ENCODE measurements around the gene CORO2B.

CORO2B gene

GRCh38 chr15:68698708-68699107 lies 119.9 kb downstream of the CORO2B start:
- no peak overlapping the region for H3K27ac ChIP-seq (ENCODE audit: insufficient read depth in 1 of 2, low read depth in 1 of 2, low read length in 2 of 2, poor library complexity in 1 of 2, severe bottlenecking in 2 of 2)
- no peaks in the 10 kb centered on the region for H3K36me3 ChIP-seq (ENCODE audit: control insufficient read depth in 4 of 4, insufficient read depth in 4 of 4, low read length in 3 of 4)
- no peak overlapping the region for H3K4me3 ChIP-seq (ENCODE audit: control insufficient read depth in 1 of 7, extremely low read depth in 1 of 7, insufficient read depth in 4 of 7, low read depth in 2 of 7, low read length in 6 of 7)
- DNase-seq: no peak
- no peaks in the 10 kb centered on the region for H3K9me3 ChIP-seq (ENCODE audit: control extremely low read depth in 1 of 5, control insufficient read depth in 4 of 5, insufficient read depth in 2 of 5, low read depth in 1 of 5, low read length in 4 of 5)
- peaks cover 0 to 14% (median 7%) of the 10 kb centered on the region in 4 experiments for H3K4me1 ChIP-seq (ENCODE audit: control extremely low read depth in 1 of 4, control insufficient read depth in 4 of 4, insufficient read depth in 4 of 4, low read length in 3 of 4)
- CTCF ChIA-PET: no interaction called here
- POLR2A ChIA-PET: no interaction called here
- H3K27me3 ChIP-seq (replicated peaks in 2 of 5; ENCODE audit: control insufficient read depth in 4 of 5, insufficient read depth in 5 of 5, low read length in 4 of 5): no peaks in the 10 kb centered on the region
- 60% methylated on average over 1 of the region's 5 CpGs for WGBS (ENCODE audit: insufficient coverage)

GRCh38 chr15:68699124-68699880 lies 120.5 kb downstream of the CORO2B start:
- H3K36me3 ChIP-seq (ENCODE audit: control insufficient read depth in 4 of 4, insufficient read depth in 4 of 4, low read length in 3 of 4): no peaks in the 10 kb centered on the region
- ChIA-PET POLR2A (no interaction called here), CTCF (interaction anchor here (2.0 kb wide), 1 partner anchor 25 kb away, joined by 9 read pairs; no protein-coding TSS in a partner anchor)
- H3K4me3 ChIP-seq (ENCODE audit: control insufficient read depth in 1 of 7, extremely low read depth in 1 of 7, insufficient read depth in 4 of 7, low read depth in 2 of 7, low read length in 6 of 7): no peak overlapping the region
- no peaks in the 10 kb centered on the region for H3K9me3 ChIP-seq (ENCODE audit: control extremely low read depth in 1 of 5, control insufficient read depth in 4 of 5, insufficient read depth in 2 of 5, low read depth in 1 of 5, low read length in 4 of 5)
- WGBS (ENCODE audit: insufficient coverage): 95% methylated on average over 12 of the region's 12 CpGs
- H3K4me1 ChIP-seq (ENCODE audit: control extremely low read depth in 1 of 4, control insufficient read depth in 4 of 4, insufficient read depth in 4 of 4, low read length in 3 of 4): peaks cover 0 to 17% (median 8%) of the 10 kb centered on the region in 4 experiments
- H3K27ac ChIP-seq (ENCODE audit: insufficient read depth in 1 of 2, low read depth in 1 of 2, low read length in 2 of 2, poor library complexity in 1 of 2, severe bottlenecking in 2 of 2): no peak overlapping the region
- no peak for DNase-seq
- H3K27me3 ChIP-seq (replicated peaks in 2 of 5; ENCODE audit: control insufficient read depth in 4 of 5, insufficient read depth in 5 of 5, low read length in 4 of 5): no peaks in the 10 kb centered on the region

GRCh38 chr15:68699881-68700454 lies 121.2 kb downstream of the CORO2B start:
- H3K36me3 ChIP-seq (ENCODE audit: control insufficient read depth in 4 of 4, insufficient read depth in 4 of 4, low read length in 3 of 4): no peaks in the 10 kb centered on the region
- H3K27me3 ChIP-seq (replicated peaks in 2 of 5; ENCODE audit: control insufficient read depth in 4 of 5, insufficient read depth in 5 of 5, low read length in 4 of 5): no peaks in the 10 kb centered on the region
- WGBS (ENCODE audit: insufficient coverage): 65% methylated on average over 11 of the region's 12 CpGs
- CTCF ChIA-PET: interaction anchor here (0.8 to 2.5 kb wide), 6 partner anchors 10 to 128 kb away, joined by 3 to 9 read pairs (median 5); no protein-coding TSS in a partner anchor
- POLR2A ChIA-PET: interaction anchor here (0.7 kb wide), 1 partner anchor 18 kb away, joined by 3 read pairs; no protein-coding TSS in a partner anchor
- H3K9me3 ChIP-seq (ENCODE audit: control extremely low read depth in 1 of 5, control insufficient read depth in 4 of 5, insufficient read depth in 2 of 5, low read depth in 1 of 5, low read length in 4 of 5): no peaks in the 10 kb centered on the region
- H3K4me1 ChIP-seq (ENCODE audit: control extremely low read depth in 1 of 4, control insufficient read depth in 4 of 4, insufficient read depth in 4 of 4, low read length in 3 of 4): peaks cover 0 to 24% (median 13%) of the 10 kb centered on the region in 4 experiments
- peak in 2 of 3 donors; percentile 30 to 46 for DNase-seq
- H3K4me3 ChIP-seq (ENCODE audit: control insufficient read depth in 1 of 7, extremely low read depth in 1 of 7, insufficient read depth in 4 of 7, low read depth in 2 of 7, low read length in 6 of 7): peak overlapping the region in 1 of 7 experiments; percentile 27
- no peak overlapping the region for H3K27ac ChIP-seq (ENCODE audit: insufficient read depth in 1 of 2, low read depth in 1 of 2, low read length in 2 of 2, poor library complexity in 1 of 2, severe bottlenecking in 2 of 2)

GRCh38 chr15:68700455-68701123 lies 121.8 kb downstream of the CORO2B start:
- no peak overlapping the region for H3K27ac ChIP-seq (ENCODE audit: insufficient read depth in 1 of 2, low read depth in 1 of 2, low read length in 2 of 2, poor library complexity in 1 of 2, severe bottlenecking in 2 of 2)
- H3K27me3 ChIP-seq (replicated peaks in 2 of 5; ENCODE audit: control insufficient read depth in 4 of 5, insufficient read depth in 5 of 5, low read length in 4 of 5): no peaks in the 10 kb centered on the region
- peak in 2 of 3 donors; percentile 41 to 56 for DNase-seq
- ChIA-PET CTCF (interaction anchor here (0.8 to 2.5 kb wide), 6 partner anchors 11 to 129 kb away, joined by 3 to 9 read pairs (median 5); no protein-coding TSS in a partner anchor), POLR2A (interaction anchor here (0.7 kb wide), 1 partner anchor 17 kb away, joined by 3 read pairs; no protein-coding TSS in a partner anchor)
- peak overlapping the region in 1 of 7 experiments; percentile 27 for H3K4me3 ChIP-seq (ENCODE audit: control insufficient read depth in 1 of 7, extremely low read depth in 1 of 7, insufficient read depth in 4 of 7, low read depth in 2 of 7, low read length in 6 of 7)
- H3K4me1 ChIP-seq (ENCODE audit: control extremely low read depth in 1 of 4, control insufficient read depth in 4 of 4, insufficient read depth in 4 of 4, low read length in 3 of 4): peaks cover 0 to 24% (median 13%) of the 10 kb centered on the region in 4 experiments
- no peaks in the 10 kb centered on the region for H3K9me3 ChIP-seq (ENCODE audit: control extremely low read depth in 1 of 5, control insufficient read depth in 4 of 5, insufficient read depth in 2 of 5, low read depth in 1 of 5, low read length in 4 of 5)
- H3K36me3 ChIP-seq (ENCODE audit: control insufficient read depth in 4 of 4, insufficient read depth in 4 of 4, low read length in 3 of 4): no peaks in the 10 kb centered on the region
- 40% methylated on average over 11 of the region's 19 CpGs for WGBS (ENCODE audit: insufficient coverage)

- no peak overlapping the region for H3K27ac ChIP-seq (ENCODE audit: insufficient read depth in 1 of 2, low read depth in 1 of 2, low read length in 2 of 2, poor library complexity in 1 of 2, severe bottlenecking in 2 of 2)
- no peaks in the 10 kb centered on the region for H3K27me3 ChIP-seq (replicated peaks in 2 of 5; ENCODE audit: control insufficient read depth in 4 of 5, insufficient read depth in 5 of 5, low read length in 4 of 5)
- no peak for DNase-seq
- CTCF ChIA-PET: interaction anchor here (2.0 to 2.5 kb wide), 2 partner anchors 12 to 25 kb away, joined by 6 to 8 read pairs; no protein-coding TSS in a partner anchor
- peaks cover 0 to 24% (median 13%) of the 10 kb centered on the region in 4 experiments for H3K4me1 ChIP-seq (ENCODE audit: control extremely low read depth in 1 of 4, control insufficient read depth in 4 of 4, insufficient read depth in 4 of 4, low read length in 3 of 4)
- no peak overlapping the region for H3K4me3 ChIP-seq (ENCODE audit: control insufficient read depth in 1 of 7, extremely low read depth in 1 of 7, insufficient read depth in 4 of 7, low read depth in 2 of 7, low read length in 6 of 7)
- WGBS (ENCODE audit: insufficient coverage): 100% methylated on average over 3 of the region's 6 CpGs
- no peaks in the 10 kb centered on the region for H3K9me3 ChIP-seq (ENCODE audit: control extremely low read depth in 1 of 5, control insufficient read depth in 4 of 5, insufficient read depth in 2 of 5, low read depth in 1 of 5, low read length in 4 of 5)
- no peaks in the 10 kb centered on the region for H3K36me3 ChIP-seq (ENCODE audit: control insufficient read depth in 4 of 4, insufficient read depth in 4 of 4, low read length in 3 of 4)
- POLR2A ChIA-PET: no interaction called here
Measured at GRCh38 chr15:68701886-68702285, 123.1 kb downstream of the CORO2B start.

GRCh38 chr15:68704496-68705021 lies 125.8 kb downstream of the CORO2B start:
- H3K4me3 ChIP-seq (ENCODE audit: control insufficient read depth in 1 of 7, extremely low read depth in 1 of 7, insufficient read depth in 4 of 7, low read depth in 2 of 7, low read length in 6 of 7): peak overlapping the region in 1 of 7 experiments; percentile 29
- WGBS (ENCODE audit: insufficient coverage): 0% methylated on average over 4 of the region's 6 CpGs
- no peaks in the 10 kb centered on the region for H3K36me3 ChIP-seq (ENCODE audit: control insufficient read depth in 4 of 4, insufficient read depth in 4 of 4, low read length in 3 of 4)
- no peaks in the 10 kb centered on the region for H3K9me3 ChIP-seq (ENCODE audit: control extremely low read depth in 1 of 5, control insufficient read depth in 4 of 5, insufficient read depth in 2 of 5, low read depth in 1 of 5, low read length in 4 of 5)
- no peak overlapping the region for H3K27ac ChIP-seq (ENCODE audit: insufficient read depth in 1 of 2, low read depth in 1 of 2, low read length in 2 of 2, poor library complexity in 1 of 2, severe bottlenecking in 2 of 2)
- H3K4me1 ChIP-seq (ENCODE audit: control extremely low read depth in 1 of 4, control insufficient read depth in 4 of 4, insufficient read depth in 4 of 4, low read length in 3 of 4): peaks cover 0 to 24% (median 13%) of the 10 kb centered on the region in 4 experiments
- peak in 2 of 3 donors; percentile 52 to 73 for DNase-seq
- CTCF ChIA-PET: interaction anchor here (1.1 to 1.8 kb wide), 3 partner anchors 11 to 30 kb away, joined by 3 to 5 read pairs (median 4); no protein-coding TSS in a partner anchor
- POLR2A ChIA-PET: no interaction called here
- H3K27me3 ChIP-seq (replicated peaks in 2 of 5; ENCODE audit: control insufficient read depth in 4 of 5, insufficient read depth in 5 of 5, low read length in 4 of 5): no peaks in the 10 kb centered on the region

Measured in common myeloid progenitor, CD34-positive (primary cell).